HCT116 (cell line): ENCODE results near the gene UMODL1. TPM values are rescaled to one million over a fixed set of nuclear protein-coding genes. Genes with fewer than 3 reads are reported as not detected.
A peak's percentile ranks its signal among the peaks of the same experiment; 100 is the strongest.

Experiments
- ATAC-seq: fragments of 200-7000 bp; cut with Tn5 transposase; 2 replicates; pipeline ENCODE4 v1.9.1; 2020; ENCODE audit warnings: mild to moderate bottlenecking, moderate library complexity
- BruUV-seq: library from RNA; stranded (reverse); fragments of 400-500 nt; replicated peaks from 2 replicates; lab custom pipeline; 2021; lab: Mats Ljungman, UMichigan
- CTCF ChIA-PET: fragments of 300-600 bp; sonication (Branson Sonifier 250); formaldehyde crosslinking; loops from one replicate; lab custom pipeline; 2021; ENCODE audit warnings: antibody characterized with exemption; lab: Charles Lee
- POLR2A ChIA-PET: fragments of 300-600, 350-600 bp; sonication (Branson Sonifier 250); formaldehyde crosslinking; loops from one replicate; lab custom pipeline; 2021; ENCODE audit warnings: antibody characterized with exemption; lab: Charles Lee
- RAD21 ChIA-PET, 2 experiments: fragments of 300-600 bp; sonication (Branson Sonifier 250); formaldehyde crosslinking; loops; one replicate each; lab custom pipeline; 2023; ENCODE audit warnings: low total read pairs in 2 of 2; ENCODE audit not compliant: uncharacterized antibody in 2 of 2, unreplicated experiment in 2 of 2, low non-redundant PET in 1 of 2; lab: Charles Lee
- DNase-seq: peaks from one replicate; pipeline ENCODE4 v3.0.0-alpha.2; 2010; ENCODE audit warnings: low read depth, low spot score
- H2AFZ ChIP-seq: fragments of 200-600 bp; shearing (Covaris generic), sonication (generic); 2 replicates; pipeline ENCODE4 v1.6.1; 2017; ENCODE audit warnings: low read depth, mixed run types, mixed read lengths, antibody characterized with exemption, low read length; ENCODE audit not compliant: poor library complexity, severe bottlenecking
- H3K27ac ChIP-seq: 2 replicates; pipeline ENCODE4 v1.5.1; 2012; ENCODE audit warnings: low read depth, low read length
- H3K27me3 ChIP-seq: fragments of 200-600 bp; sonication (generic); 2 replicates; pipeline ENCODE4 v1.6.1; 2016; ENCODE audit warnings: mixed run types, low read length, mixed read lengths; ENCODE audit not compliant: insufficient read depth
- H3K36me3 ChIP-seq, 2 experiments: fragments of 200-500 bp in 1 of 2; fragments of 200-600 bp in 1 of 2; sonication (Bioruptor generic) in 1 of 2; sonication (generic) in 1 of 2; 2 replicates each; pipeline versions ENCODE4 v1.5.1 to v1.6.1; 2014 to 2016; ENCODE audit warnings: low read length in 2 of 2, inconsistent platforms in 1 of 2, mixed read lengths in 1 of 2, mixed run types in 1 of 2; ENCODE audit not compliant: insufficient read depth in 2 of 2, control insufficient read depth in 1 of 2
- H3K4me1 ChIP-seq, 2 experiments: fragments of 200-600 bp in 1 of 2; sonication (generic) in 1 of 2; 2 replicates each; pipeline versions ENCODE4 v1.5.1 to v1.6.1; 2012 to 2017; ENCODE audit warnings: low read length in 2 of 2, inconsistent platforms in 1 of 2, mild to moderate bottlenecking in 1 of 2, mixed read lengths in 1 of 2, mixed run types in 1 of 2, moderate library complexity in 1 of 2; ENCODE audit not compliant: insufficient read depth in 2 of 2, control insufficient read depth in 1 of 2
- H3K4me2 ChIP-seq: fragments of 200-600 bp; sonication (generic); 2 replicates; pipeline ENCODE4 v1.6.1; 2017; ENCODE audit warnings: mixed run types, low read length, mixed read lengths
- H3K4me3 ChIP-seq, 2 experiments: fragments of 200-600 bp in 1 of 2; sonication (generic) in 1 of 2; replicated peaks in 1 of 2; 2 replicates each; pipeline ENCODE4 v1.5.1; 2011 to 2016; ENCODE audit warnings: low read length in 2 of 2, control low read depth in 1 of 2, low read depth in 1 of 2, mild to moderate bottlenecking in 1 of 2, mixed read lengths in 1 of 2, mixed run types in 1 of 2
- H3K79me2 ChIP-seq: fragments of 200-600 bp; sonication (generic); 2 replicates; pipeline ENCODE4 v1.6.1; 2017; ENCODE audit warnings: mild to moderate bottlenecking, mixed run types, low read length, moderate library complexity, mixed read lengths; ENCODE audit not compliant: insufficient read depth
- H3K9ac ChIP-seq: fragments of 200-600 bp; sonication (generic); 2 replicates; pipeline ENCODE4 v1.6.1; 2016; ENCODE audit warnings: low read length, mixed read lengths
- H3K9me2 ChIP-seq: fragments of 200-600 bp; sonication (generic), shearing (Covaris generic); 2 replicates; pipeline ENCODE4 v1.6.1; 2017; ENCODE audit warnings: mixed run types, mild to moderate bottlenecking, moderate library complexity; ENCODE audit not compliant: insufficient read depth
- H3K9me3 ChIP-seq, 2 experiments: fragments of 200-500 bp in 1 of 2; fragments of 200-600 bp in 1 of 2; sonication (Bioruptor generic) in 1 of 2; sonication (generic) in 1 of 2; 2 replicates each; pipeline ENCODE4 v1.6.1; 2014 to 2017; ENCODE audit warnings: low read length in 2 of 2, mixed read lengths in 2 of 2, inconsistent platforms in 1 of 2, low read depth in 1 of 2, mild to moderate bottlenecking in 1 of 2, mixed run types in 1 of 2, moderate library complexity in 1 of 2; ENCODE audit not compliant: control insufficient read depth in 1 of 2, insufficient read depth in 1 of 2
- H4K20me1 ChIP-seq: fragments of 200-600 bp; sonication (generic), shearing (Covaris generic); 2 replicates; pipeline ENCODE4 v1.6.1; 2017; ENCODE audit warnings: mixed run types, mild to moderate bottlenecking, moderate library complexity; ENCODE audit not compliant: insufficient read depth
- ATF3 ChIP-seq: IDR thresholded peaks from 2 replicates; pipeline ENCODE4 v1.6.1; 2012
- CBX3 ChIP-seq: IDR thresholded peaks from 2 replicates; pipeline ENCODE4 v1.6.1; 2012; ENCODE audit warnings: low read depth
- CEBPB ChIP-seq: IDR thresholded peaks from 2 replicates; pipeline ENCODE4 v1.6.1; 2012; ENCODE audit warnings: low read depth
- CTCF ChIP-seq, 3 experiments: fragments of 200-600 bp in 1 of 3; sonication (generic) in 1 of 3; IDR thresholded peaks in 2 of 3; conservative IDR thresholded peaks in 1 of 3; 2 replicates each; pipeline ENCODE4 v1.5.1; 2012 to 2017; ENCODE audit warnings: low read depth in 2 of 3, low read length in 2 of 3, antibody characterized with exemption in 1 of 3, borderline replicate concordance in 1 of 3, control low read depth in 1 of 3, mild to moderate bottlenecking in 1 of 3, mixed read lengths in 1 of 3, mixed run types in 1 of 3, moderate library complexity in 1 of 3; ENCODE audit not compliant: insufficient read depth in 1 of 3
- EGR1 ChIP-seq: IDR thresholded peaks from 2 replicates; pipeline ENCODE4 v1.6.1; 2012; ENCODE audit warnings: low read depth
- ELF1 ChIP-seq: IDR thresholded peaks from 2 replicates; pipeline ENCODE4 v1.6.1; 2012; ENCODE audit warnings: low read depth, borderline replicate concordance
- EZH2 ChIP-seq: fragments of 200-600 bp; sonication (generic); IDR thresholded peaks from 2 replicates; pipeline ENCODE4 v1.6.1; 2017; ENCODE audit warnings: antibody characterized with exemption, mixed run types
- EZH2phosphoT487 ChIP-seq: fragments of 200-600 bp; IDR thresholded peaks from 2 replicates; pipeline ENCODE4 v1.6.1; 2018; ENCODE audit warnings: antibody characterized with exemption, borderline replicate concordance
- FOSL1 ChIP-seq: IDR thresholded peaks from 2 replicates; pipeline ENCODE4 v1.6.1; 2012; ENCODE audit warnings: low read depth
- JUND ChIP-seq: IDR thresholded peaks from 2 replicates; pipeline ENCODE4 v1.6.1; 2012
- POLR2AphosphoS5 ChIP-seq: IDR thresholded peaks from 2 replicates; pipeline ENCODE4 v1.6.1; 2011; ENCODE audit warnings: mild to moderate bottlenecking, low read depth, low read length, moderate library complexity
- SIN3A ChIP-seq: IDR thresholded peaks from 2 replicates; pipeline ENCODE4 v1.6.1; 2012; ENCODE audit warnings: low read depth
- SP1 ChIP-seq: IDR thresholded peaks from 2 replicates; pipeline ENCODE4 v1.6.1; 2012; ENCODE audit warnings: low read depth
- SRF ChIP-seq: IDR thresholded peaks from 2 replicates; pipeline ENCODE4 v1.6.1; 2012; ENCODE audit warnings: low read depth
- TCF7L2 ChIP-seq: IDR thresholded peaks from 2 replicates; pipeline ENCODE4 v1.7.0; 2011; ENCODE audit warnings: borderline replicate concordance, inconsistent platforms; ENCODE audit not compliant: insufficient read depth, insufficient read length; ENCODE audit errors: extremely low read depth
- YY1 ChIP-seq: IDR thresholded peaks from 2 replicates; pipeline ENCODE4 v1.6.1; 2011; ENCODE audit warnings: low read length, low read depth, moderate library complexity, mild to moderate bottlenecking; ENCODE audit not compliant: insufficient replicate concordance; ENCODE audit errors: extremely low read depth
- ZBTB33 ChIP-seq: IDR thresholded peaks from 2 replicates; pipeline ENCODE4 v1.6.1; 2011; ENCODE audit warnings: mild to moderate bottlenecking, low read length, moderate library complexity; ENCODE audit not compliant: insufficient replicate concordance; ENCODE audit errors: extremely low read depth
- intact Hi-C: fragments of 100-400 bp; cut with micrococcal nuclease; formaldehyde crosslinking; loops from 2 replicates; pipeline ENCODE4 v1.10.0; 2022
- total RNA-seq: library from RNA; stranded (reverse); gene quantifications from one replicate; pipeline ENCODE4 v1.2.1, GENCODE V29; 2021; ENCODE audit not compliant: unreplicated experiment
- TF ChIP-seq, protein P1 (sequence below): IDR thresholded peaks from 2 replicates; pipeline ENCODE4 v1.6.1; 2012; ENCODE audit warnings: low read depth

UMODL1 gene
- total RNA-seq, 1 experiment from 2014 or later = not detected

GRCh38 chr21:42144679-42145568, 73.8 kb downstream of the UMODL1 start:
- ATAC-seq = peak; percentile 61
- Histone ChIP-seq H3K9me2 (no peaks in the 10 kb centered on the region), H3K4me2 (no peak overlapping the region), H3K79me2 (no peaks in the 10 kb centered on the region), H3K9me3 (no peaks in the 10 kb centered on the region), H3K27ac (no peak overlapping the region), H3K4me1 (0 out of 4 replicates have a peak, but pooled peaks cover 2 to 3% of the 10 kb centered on the region in 2 experiments), H3K4me3 (no peak overlapping the region), H3K36me3 (no peaks in the 10 kb centered on the region), H2AFZ (no peak overlapping the region), H3K9ac (no peak overlapping the region), H3K27me3 (no peaks in the 10 kb centered on the region), H4K20me1 (no peaks in the 10 kb centered on the region)
- intact Hi-C loops = loop anchor here (1.0 kb wide), 3 partner anchors 113 to 305 kb away; no protein-coding TSS in a partner anchor
- no TSS peak for BruUV-seq
- CTCF ChIA-PET = interaction anchor here (0.9 to 2.2 kb wide), 16 partner anchors 10 to 367 kb away, joined by 3 to 36 read pairs (median 4); no protein-coding TSS in a partner anchor
- RAD21 ChIA-PET = interaction anchor here (1.8 kb wide), 2 partner anchors 114 kb away, joined by 4 to 9 read pairs; no protein-coding TSS in a partner anchor
- no peak for DNase-seq
- POLR2A ChIA-PET = no interaction called here
- TF ChIP-seq POLR2AphosphoS5 (no peak), JUND (no peak), EZH2phosphoT487 (no peak), SRF (no peak), TCF7L2 (no peak), SIN3A (no peak), FOSL1 (no peak), EGR1 (no peak), CBX3 (no peak), SP1 (no peak), YY1 (no peak), EZH2 (no peak), CTCF (IDR thresholded peaks at IDR 0.05 in 2 of 3, conservative IDR thresholded peaks at IDR 0.05 in 1 of 3; ENCODE audit: borderline replicate concordance in 1 of 3, insufficient read depth in 1 of 3, low read depth in 2 of 3, low read length in 2 of 3) (no peak), ELF1 (no peak), ZBTB33 (no peak), CEBPB (no peak), ATF3 (no peak)
- TF ChIP-seq, protein P1, sequence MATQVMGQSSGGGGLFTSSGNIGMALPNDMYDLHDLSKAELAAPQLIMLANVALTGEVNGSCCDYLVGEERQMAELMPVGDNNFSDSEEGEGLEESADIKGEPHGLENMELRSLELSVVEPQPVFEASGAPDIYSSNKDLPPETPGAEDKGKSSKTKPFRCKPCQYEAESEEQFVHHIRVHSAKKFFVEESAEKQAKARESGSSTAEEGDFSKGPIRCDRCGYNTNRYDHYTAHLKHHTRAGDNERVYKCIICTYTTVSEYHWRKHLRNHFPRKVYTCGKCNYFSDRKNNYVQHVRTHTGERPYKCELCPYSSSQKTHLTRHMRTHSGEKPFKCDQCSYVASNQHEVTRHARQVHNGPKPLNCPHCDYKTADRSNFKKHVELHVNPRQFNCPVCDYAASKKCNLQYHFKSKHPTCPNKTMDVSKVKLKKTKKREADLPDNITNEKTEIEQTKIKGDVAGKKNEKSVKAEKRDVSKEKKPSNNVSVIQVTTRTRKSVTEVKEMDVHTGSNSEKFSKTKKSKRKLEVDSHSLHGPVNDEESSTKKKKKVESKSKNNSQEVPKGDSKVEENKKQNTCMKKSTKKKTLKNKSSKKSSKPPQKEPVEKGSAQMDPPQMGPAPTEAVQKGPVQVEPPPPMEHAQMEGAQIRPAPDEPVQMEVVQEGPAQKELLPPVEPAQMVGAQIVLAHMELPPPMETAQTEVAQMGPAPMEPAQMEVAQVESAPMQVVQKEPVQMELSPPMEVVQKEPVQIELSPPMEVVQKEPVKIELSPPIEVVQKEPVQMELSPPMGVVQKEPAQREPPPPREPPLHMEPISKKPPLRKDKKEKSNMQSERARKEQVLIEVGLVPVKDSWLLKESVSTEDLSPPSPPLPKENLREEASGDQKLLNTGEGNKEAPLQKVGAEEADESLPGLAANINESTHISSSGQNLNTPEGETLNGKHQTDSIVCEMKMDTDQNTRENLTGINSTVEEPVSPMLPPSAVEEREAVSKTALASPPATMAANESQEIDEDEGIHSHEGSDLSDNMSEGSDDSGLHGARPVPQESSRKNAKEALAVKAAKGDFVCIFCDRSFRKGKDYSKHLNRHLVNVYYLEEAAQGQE = no peak
